SK-N-SH treated with all-trans-retinoic acid at 6 μM for 48 hours (cell line): ENCODE data around the gene ELMO1.

Source experiments
- ATAC-seq: fragments of 200-7000 bp; cut with Tn5 transposase; 3 replicates; pipeline ENCODE4 v1.9.1; 2020; ENCODE audit warnings: mild to moderate bottlenecking, moderate library complexity
- ARNTL ChIP-seq: fragments of 450-650 bp; formaldehyde crosslinking; IDR thresholded peaks from 2 replicates; pipeline ENCODE4 v1.5.0; 2020; ENCODE audit warnings: low read depth, mild to moderate bottlenecking, moderate library complexity, borderline replicate concordance
- CSDC2 ChIP-seq: fragments of 250-450 bp; sonication (Bioruptor Pico); IDR thresholded peaks from 2 replicates; pipeline ENCODE4 v1.5.0; 2020; ENCODE audit warnings: mild to moderate bottlenecking, moderate library complexity
- ESRRG ChIP-seq: fragments of 250-450 bp; sonication (Bioruptor Pico); IDR thresholded peaks from 2 replicates; pipeline ENCODE4 v1.6.1; 2021; ENCODE audit warnings: mild to moderate bottlenecking
- GLIS3 ChIP-seq: fragments of 250-450 bp; sonication (Bioruptor Pico); IDR thresholded peaks from 2 replicates; pipeline ENCODE4 v1.5.0; 2020; ENCODE audit warnings: mild to moderate bottlenecking, moderate library complexity
- ISL1 ChIP-seq: fragments of 250-450 bp; sonication (Bioruptor Pico); IDR thresholded peaks from 2 replicates; pipeline ENCODE4 v2.1.2; 2022; ENCODE audit warnings: mild to moderate bottlenecking, moderate library complexity
- OSR1 ChIP-seq: fragments of 250-450 bp; sonication (Bioruptor Pico); IDR thresholded peaks from 2 replicates; pipeline ENCODE4 v1.8.0; 2022; ENCODE audit warnings: moderate library complexity, mild to moderate bottlenecking, inconsistent platforms
- PPARA ChIP-seq: fragments of 250-450 bp; sonication (Bioruptor Pico); IDR thresholded peaks from 2 replicates; pipeline ENCODE4 v1.5.0; 2020; ENCODE audit warnings: mild to moderate bottlenecking, borderline replicate concordance
- RARB ChIP-seq: fragments of 250-450 bp; sonication (Bioruptor Pico); IDR thresholded peaks from 2 replicates; pipeline ENCODE4 v1.8.0; 2021; ENCODE audit warnings: mild to moderate bottlenecking, moderate library complexity
- SNAI2 ChIP-seq: fragments of 250-450 bp; sonication (Bioruptor Pico); IDR thresholded peaks from 2 replicates; pipeline ENCODE4 v1.5.0; 2020; ENCODE audit warnings: mild to moderate bottlenecking, moderate library complexity
- TCF4 ChIP-seq: fragments of 250-450 bp; sonication (Bioruptor Pico); IDR thresholded peaks from 2 replicates; pipeline ENCODE4 v1.8.0; 2021; ENCODE audit warnings: mild to moderate bottlenecking, moderate library complexity, borderline replicate concordance
- TOX ChIP-seq: fragments of 250-450 bp; sonication (Bioruptor Pico); IDR thresholded peaks from 2 replicates; pipeline ENCODE4 v1.8.0; 2021; ENCODE audit warnings: mild to moderate bottlenecking, moderate library complexity, borderline replicate concordance
- ZC3H10 ChIP-seq: fragments of 250-450 bp; sonication (Bioruptor Pico); IDR thresholded peaks from 2 replicates; pipeline ENCODE4 v1.5.1; 2021; ENCODE audit warnings: mild to moderate bottlenecking, moderate library complexity
- ZFP3 ChIP-seq: fragments of 250-450 bp; sonication (Bioruptor Pico); IDR thresholded peaks from 2 replicates; pipeline ENCODE4 v1.5.0; 2020; ENCODE audit warnings: mild to moderate bottlenecking, moderate library complexity
- ZFP30 ChIP-seq: fragments of 450-650 bp; formaldehyde crosslinking; IDR thresholded peaks from 2 replicates; pipeline ENCODE4 v1.5.0; 2022; ENCODE audit warnings: mild to moderate bottlenecking, moderate library complexity
- ZNF565 ChIP-seq: fragments of 450-650 bp; formaldehyde crosslinking; conservative IDR thresholded peaks from 2 replicates; pipeline ENCODE4 v1.5.0; 2020; ENCODE audit warnings: low read depth, mild to moderate bottlenecking, moderate library complexity
- ZNF70 ChIP-seq: fragments of 450-650 bp; formaldehyde crosslinking; IDR thresholded peaks from 2 replicates; pipeline ENCODE4 v1.5.0; 2020; ENCODE audit warnings: mild to moderate bottlenecking, moderate library complexity
- ZNF8 ChIP-seq: fragments of 450-650 bp; formaldehyde crosslinking; IDR thresholded peaks from 2 replicates; pipeline ENCODE4 v1.5.0; 2020; ENCODE audit warnings: mild to moderate bottlenecking, moderate library complexity
- TF ChIP-seq, protein P1 (sequence below): fragments of 250-450 bp; sonication (Bioruptor Pico); IDR thresholded peaks from 2 replicates; pipeline ENCODE4 v1.5.1; 2020; ENCODE audit warnings: low read depth, mild to moderate bottlenecking, moderate library complexity
- TF ChIP-seq, protein P2 (sequence below): fragments of 250-450 bp; sonication (Bioruptor Pico); IDR thresholded peaks from 2 replicates; pipeline ENCODE4 v1.8.0; 2020; ENCODE audit warnings: mild to moderate bottlenecking, moderate library complexity, borderline replicate concordance
- TF ChIP-seq, protein P3 (sequence below): fragments of 250-450 bp; sonication (Bioruptor Pico); IDR thresholded peaks from 2 replicates; pipeline ENCODE4 v1.5.1; 2021; ENCODE audit warnings: mild to moderate bottlenecking, moderate library complexity
- TF ChIP-seq, protein P4 (sequence below): fragments of 250-450 bp; sonication (Bioruptor Pico); IDR thresholded peaks from 2 replicates; pipeline ENCODE4 v1.5.0; 2020; ENCODE audit warnings: mild to moderate bottlenecking, moderate library complexity

Gene ELMO1

DNA sequence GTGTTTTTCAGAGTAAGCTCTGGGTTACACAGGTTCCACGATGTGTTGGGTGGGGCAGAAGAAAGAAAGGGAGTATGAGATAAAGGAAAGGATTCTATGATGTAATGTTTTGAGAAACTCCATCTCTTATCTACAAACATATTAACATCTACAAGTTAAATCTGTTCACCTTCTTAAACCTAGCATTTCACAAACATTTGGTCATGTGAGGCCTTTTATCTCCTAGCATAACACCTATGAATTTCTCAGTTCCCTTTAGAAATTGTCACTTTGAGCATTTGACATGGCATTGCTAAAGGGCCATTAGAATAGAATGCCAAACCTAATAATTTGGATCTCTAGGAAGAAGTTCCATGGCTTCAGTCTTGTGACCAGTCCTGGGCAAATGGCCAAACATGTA, 507.3 kb downstream of the ELMO1 start:
- no peak for ATAC-seq
- TF ChIP-seq PPARA (CRISPR knock-in tag) (no peak), ZNF8 (CRISPR knock-in tag) (no peak), RARB (CRISPR knock-in tag) (no peak), OSR1 (CRISPR knock-in tag) (no peak), SNAI2 (no peak), TCF4 (CRISPR knock-in tag) (no peak), CSDC2 (CRISPR knock-in tag) (no peak), ZFP3 (CRISPR knock-in tag) (no peak), ESRRG (CRISPR knock-in tag) (no peak), ZC3H10 (no peak), ZFP30 (no peak), ARNTL (no peak), ZNF565 (CRISPR knock-in tag) (no peak), TOX (CRISPR knock-in tag) (no peak)
- TF ChIP-seq, protein P1, sequence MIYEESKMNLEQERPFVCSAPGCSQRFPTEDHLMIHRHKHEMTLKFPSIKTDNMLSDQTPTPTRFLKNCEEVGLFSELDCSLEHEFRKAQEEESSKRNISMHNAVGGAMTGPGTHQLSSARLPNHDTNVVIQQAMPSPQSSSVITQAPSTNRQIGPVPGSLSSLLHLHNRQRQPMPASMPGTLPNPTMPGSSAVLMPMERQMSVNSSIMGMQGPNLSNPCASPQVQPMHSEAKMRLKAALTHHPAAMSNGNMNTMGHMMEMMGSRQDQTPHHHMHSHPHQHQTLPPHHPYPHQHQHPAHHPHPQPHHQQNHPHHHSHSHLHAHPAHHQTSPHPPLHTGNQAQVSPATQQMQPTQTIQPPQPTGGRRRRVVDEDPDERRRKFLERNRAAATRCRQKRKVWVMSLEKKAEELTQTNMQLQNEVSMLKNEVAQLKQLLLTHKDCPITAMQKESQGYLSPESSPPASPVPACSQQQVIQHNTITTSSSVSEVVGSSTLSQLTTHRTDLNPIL (CRISPR knock-in tag) = no peak
- TF ChIP-seq, protein P2, sequence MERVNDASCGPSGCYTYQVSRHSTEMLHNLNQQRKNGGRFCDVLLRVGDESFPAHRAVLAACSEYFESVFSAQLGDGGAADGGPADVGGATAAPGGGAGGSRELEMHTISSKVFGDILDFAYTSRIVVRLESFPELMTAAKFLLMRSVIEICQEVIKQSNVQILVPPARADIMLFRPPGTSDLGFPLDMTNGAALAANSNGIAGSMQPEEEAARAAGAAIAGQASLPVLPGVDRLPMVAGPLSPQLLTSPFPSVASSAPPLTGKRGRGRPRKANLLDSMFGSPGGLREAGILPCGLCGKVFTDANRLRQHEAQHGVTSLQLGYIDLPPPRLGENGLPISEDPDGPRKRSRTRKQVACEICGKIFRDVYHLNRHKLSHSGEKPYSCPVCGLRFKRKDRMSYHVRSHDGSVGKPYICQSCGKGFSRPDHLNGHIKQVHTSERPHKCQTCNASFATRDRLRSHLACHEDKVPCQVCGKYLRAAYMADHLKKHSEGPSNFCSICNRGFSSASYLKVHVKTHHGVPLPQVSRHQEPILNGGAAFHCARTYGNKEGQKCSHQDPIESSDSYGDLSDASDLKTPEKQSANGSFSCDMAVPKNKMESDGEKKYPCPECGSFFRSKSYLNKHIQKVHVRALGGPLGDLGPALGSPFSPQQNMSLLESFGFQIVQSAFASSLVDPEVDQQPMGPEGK (CRISPR knock-in tag) = no peak
- TF ChIP-seq, protein P3, sequence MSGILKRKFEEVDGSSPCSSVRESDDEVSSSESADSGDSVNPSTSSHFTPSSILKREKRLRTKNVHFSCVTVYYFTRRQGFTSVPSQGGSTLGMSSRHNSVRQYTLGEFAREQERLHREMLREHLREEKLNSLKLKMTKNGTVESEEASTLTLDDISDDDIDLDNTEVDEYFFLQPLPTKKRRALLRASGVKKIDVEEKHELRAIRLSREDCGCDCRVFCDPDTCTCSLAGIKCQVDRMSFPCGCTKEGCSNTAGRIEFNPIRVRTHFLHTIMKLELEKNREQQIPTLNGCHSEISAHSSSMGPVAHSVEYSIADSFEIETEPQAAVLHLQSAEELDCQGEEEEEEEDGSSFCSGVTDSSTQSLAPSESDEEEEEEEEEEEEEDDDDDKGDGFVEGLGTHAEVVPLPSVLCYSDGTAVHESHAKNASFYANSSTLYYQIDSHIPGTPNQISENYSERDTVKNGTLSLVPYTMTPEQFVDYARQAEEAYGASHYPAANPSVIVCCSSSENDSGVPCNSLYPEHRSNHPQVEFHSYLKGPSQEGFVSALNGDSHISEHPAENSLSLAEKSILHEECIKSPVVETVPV (CRISPR knock-in tag) = no peak
- TF ChIP-seq, protein P4, sequence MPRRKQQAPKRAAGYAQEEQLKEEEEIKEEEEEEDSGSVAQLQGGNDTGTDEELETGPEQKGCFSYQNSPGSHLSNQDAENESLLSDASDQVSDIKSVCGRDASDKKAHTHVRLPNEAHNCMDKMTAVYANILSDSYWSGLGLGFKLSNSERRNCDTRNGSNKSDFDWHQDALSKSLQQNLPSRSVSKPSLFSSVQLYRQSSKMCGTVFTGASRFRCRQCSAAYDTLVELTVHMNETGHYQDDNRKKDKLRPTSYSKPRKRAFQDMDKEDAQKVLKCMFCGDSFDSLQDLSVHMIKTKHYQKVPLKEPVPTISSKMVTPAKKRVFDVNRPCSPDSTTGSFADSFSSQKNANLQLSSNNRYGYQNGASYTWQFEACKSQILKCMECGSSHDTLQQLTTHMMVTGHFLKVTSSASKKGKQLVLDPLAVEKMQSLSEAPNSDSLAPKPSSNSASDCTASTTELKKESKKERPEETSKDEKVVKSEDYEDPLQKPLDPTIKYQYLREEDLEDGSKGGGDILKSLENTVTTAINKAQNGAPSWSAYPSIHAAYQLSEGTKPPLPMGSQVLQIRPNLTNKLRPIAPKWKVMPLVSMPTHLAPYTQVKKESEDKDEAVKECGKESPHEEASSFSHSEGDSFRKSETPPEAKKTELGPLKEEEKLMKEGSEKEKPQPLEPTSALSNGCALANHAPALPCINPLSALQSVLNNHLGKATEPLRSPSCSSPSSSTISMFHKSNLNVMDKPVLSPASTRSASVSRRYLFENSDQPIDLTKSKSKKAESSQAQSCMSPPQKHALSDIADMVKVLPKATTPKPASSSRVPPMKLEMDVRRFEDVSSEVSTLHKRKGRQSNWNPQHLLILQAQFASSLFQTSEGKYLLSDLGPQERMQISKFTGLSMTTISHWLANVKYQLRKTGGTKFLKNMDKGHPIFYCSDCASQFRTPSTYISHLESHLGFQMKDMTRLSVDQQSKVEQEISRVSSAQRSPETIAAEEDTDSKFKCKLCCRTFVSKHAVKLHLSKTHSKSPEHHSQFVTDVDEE = no peak

DNA sequence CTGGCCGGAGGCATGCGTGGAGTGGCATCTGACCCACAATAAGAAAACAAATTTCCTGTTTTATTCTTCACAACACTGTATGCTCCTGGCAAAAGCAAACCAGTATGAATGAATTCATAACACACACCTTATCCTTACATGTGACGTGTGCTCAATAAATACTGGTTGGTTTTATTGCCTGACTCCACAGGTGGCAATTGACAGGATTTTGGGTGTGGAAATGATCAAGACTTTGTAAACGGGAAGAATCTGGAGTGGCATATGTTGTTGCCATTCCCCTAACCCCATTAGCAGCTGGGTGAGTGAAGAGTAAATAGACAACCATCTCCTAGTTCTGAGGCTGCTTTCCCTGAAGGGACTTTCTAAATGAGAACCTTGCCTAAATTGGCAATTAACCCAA, 508.8 kb downstream of the ELMO1 start:
- ATAC-seq = no peak
- TF ChIP-seq ZFP30 (no peak), ZNF70 (CRISPR knock-in tag) (no peak), TCF4 (CRISPR knock-in tag) (no peak), RARB (CRISPR knock-in tag) (no peak), TOX (CRISPR knock-in tag) (no peak)
- TF ChIP-seq, protein P3 (CRISPR knock-in tag) = no peak
- TF ChIP-seq, all 23 proteins: peak for 0

DNA sequence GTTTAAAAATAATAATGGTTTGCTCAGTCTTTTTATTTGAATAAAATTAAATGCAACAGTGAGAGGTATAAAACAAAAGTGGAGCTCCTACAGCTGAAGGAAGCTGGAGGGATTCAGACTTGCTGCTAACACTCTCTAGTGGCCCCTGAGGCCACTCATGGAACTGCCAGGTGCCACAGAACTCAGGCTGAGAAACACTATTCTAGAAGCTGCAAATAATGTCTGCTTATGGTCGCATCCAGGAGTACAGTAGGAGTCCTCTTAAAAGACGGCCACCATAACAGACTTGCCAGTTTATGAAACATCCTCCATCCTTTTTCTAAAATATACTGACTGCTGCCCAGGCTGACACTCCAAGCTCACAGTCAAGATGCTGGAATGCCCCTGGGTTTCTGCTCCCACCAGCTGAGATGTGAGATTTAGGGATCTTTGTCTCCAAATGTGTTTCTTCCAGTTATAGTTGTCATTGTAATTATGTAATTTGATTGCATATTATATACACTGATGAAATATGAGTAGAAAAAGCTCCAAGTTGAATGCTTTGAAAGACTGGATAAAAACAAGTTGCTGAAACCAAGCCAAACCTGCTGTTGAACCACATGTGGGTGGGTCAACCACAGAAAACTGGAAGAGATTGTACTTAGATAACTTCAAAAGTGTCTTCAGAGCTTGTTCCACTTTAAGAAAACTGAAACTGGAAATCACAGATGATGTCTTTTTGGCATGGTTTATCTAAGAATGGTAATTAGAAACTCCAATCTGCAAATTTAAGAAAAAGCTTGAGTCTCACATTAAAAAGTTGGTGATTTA, 510.7 kb downstream of the ELMO1 start:
- no peak for ATAC-seq
- TF ChIP-seq SNAI2 (no peak), ZC3H10 (no peak), OSR1 (CRISPR knock-in tag) (no peak), ARNTL (no peak), TOX (CRISPR knock-in tag) (no peak), ZNF70 (CRISPR knock-in tag) (no peak), GLIS3 (CRISPR knock-in tag) (no peak), CSDC2 (CRISPR knock-in tag) (no peak), PPARA (CRISPR knock-in tag) (no peak), ISL1 (CRISPR knock-in tag) (no peak), ZNF8 (CRISPR knock-in tag) (no peak), ESRRG (CRISPR knock-in tag) (no peak), ZNF565 (CRISPR knock-in tag) (no peak), TCF4 (CRISPR knock-in tag) (no peak)
- TF ChIP-seq, protein P3 (CRISPR knock-in tag) = no peak
- TF ChIP-seq, protein P4 = no peak
